GM21619 (cell line): Measurements from ENCODE around the gene ANO10.
"Not testable (repeated sequence)": the region's sequence is repeated elsewhere in the genome, so short reads cannot be mapped to it uniquely, and the experiment has no call there.

Experiments used
- ATAC-seq: cut with Tn5 transposase; IDR thresholded peaks from one replicate; pipeline ENCODE4 v1.9.1; 2021; ENCODE audit not compliant: unreplicated experiment

Gene ANO10

GRCh38 chr3:43356033-43356432, 265.8 kb downstream of the ANO10 start:
- ATAC-seq, result not testable (repeated sequence)

GRCh38 chr3:43353923-43354670, 267.7 kb downstream of the ANO10 start:
- no peak for ATAC-seq

- no peak for ATAC-seq
Observed at GRCh38 chr3:43353393-43353792, 268.4 kb downstream of the ANO10 start.

- ATAC-seq, result no peak
Observed at GRCh38 chr3:43349716-43350115, 272.1 kb downstream of the ANO10 start.

- ATAC-seq, result no peak
Observed at GRCh38 chr3:43348852-43349574, 272.8 kb downstream of the ANO10 start.

- ATAC-seq, result no peak
Observed at GRCh38 chr3:43348350-43348749, 273.5 kb downstream of the ANO10 start.

GRCh38 chr3:43347774-43348173, 274.0 kb downstream of the ANO10 start:
- ATAC-seq, result no peak

- no peak for ATAC-seq
Observed at GRCh38 chr3:43346978-43347749, 274.6 kb downstream of the ANO10 start.

- no peak for ATAC-seq
Observed at GRCh38 chr3:43345877-43346276, 275.9 kb downstream of the ANO10 start.

GRCh38 chr3:43345246-43345645, 276.6 kb downstream of the ANO10 start:
- no peak for ATAC-seq

- ATAC-seq, result no peak
Observed at GRCh38 chr3:43344520-43344919, 277.3 kb downstream of the ANO10 start.

GRCh38 chr3:43343815-43344214, 278.0 kb downstream of the ANO10 start:
- no peak for ATAC-seq

GRCh38 chr3:43343185-43343584, 278.6 kb downstream of the ANO10 start:
- ATAC-seq, result no peak

GRCh38 chr3:43341788-43342187, 280.0 kb downstream of the ANO10 start:
- no peak for ATAC-seq

- ATAC-seq, result no peak
Observed at GRCh38 chr3:43340403-43340802, 281.4 kb downstream of the ANO10 start.

GRCh38 chr3:43338295-43338694, 283.5 kb downstream of the ANO10 start:
- no peak for ATAC-seq

GRCh38 chr3:43335799-43336198, 286.0 kb downstream of the ANO10 start:
- ATAC-seq, result no peak

GRCh38 chr3:43334976-43335375, 286.8 kb downstream of the ANO10 start:
- no peak for ATAC-seq

GRCh38 chr3:43331381-43331780, 290.4 kb downstream of the ANO10 start:
- no peak for ATAC-seq

GRCh38 chr3:43330981-43331380, 290.8 kb downstream of the ANO10 start:
- ATAC-seq, result no peak

GRCh38 chr3:43328653-43329052, 293.2 kb downstream of the ANO10 start:
- ATAC-seq, result no peak

- no peak for ATAC-seq
Observed at GRCh38 chr3:43327582-43327979, 294.2 kb downstream of the ANO10 start.
